ENCODE measurements around the gene BAIAP2L2.

DNA sequence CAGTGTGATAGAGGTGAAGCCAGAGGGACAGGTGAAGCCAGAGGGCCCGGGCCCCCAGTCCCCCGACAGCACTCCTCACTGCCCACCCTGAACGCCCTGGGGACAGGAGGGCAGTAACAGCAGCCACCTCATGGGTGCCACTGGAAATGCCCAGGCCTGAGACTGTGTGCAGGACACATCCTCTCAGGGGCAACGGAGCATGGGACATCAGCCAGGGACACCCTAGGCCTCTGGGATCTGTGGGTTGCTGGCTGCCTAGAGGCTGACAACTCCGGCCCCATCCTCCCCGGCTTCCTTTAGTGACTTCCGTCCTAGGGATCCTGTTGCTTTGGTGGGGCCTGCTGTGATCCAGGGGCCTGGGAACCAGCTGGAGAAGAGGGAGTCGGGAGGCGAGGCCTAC is 17.4 kb upstream of the BAIAP2L2 start:
- TF ChIP-seq, protein P1, sequence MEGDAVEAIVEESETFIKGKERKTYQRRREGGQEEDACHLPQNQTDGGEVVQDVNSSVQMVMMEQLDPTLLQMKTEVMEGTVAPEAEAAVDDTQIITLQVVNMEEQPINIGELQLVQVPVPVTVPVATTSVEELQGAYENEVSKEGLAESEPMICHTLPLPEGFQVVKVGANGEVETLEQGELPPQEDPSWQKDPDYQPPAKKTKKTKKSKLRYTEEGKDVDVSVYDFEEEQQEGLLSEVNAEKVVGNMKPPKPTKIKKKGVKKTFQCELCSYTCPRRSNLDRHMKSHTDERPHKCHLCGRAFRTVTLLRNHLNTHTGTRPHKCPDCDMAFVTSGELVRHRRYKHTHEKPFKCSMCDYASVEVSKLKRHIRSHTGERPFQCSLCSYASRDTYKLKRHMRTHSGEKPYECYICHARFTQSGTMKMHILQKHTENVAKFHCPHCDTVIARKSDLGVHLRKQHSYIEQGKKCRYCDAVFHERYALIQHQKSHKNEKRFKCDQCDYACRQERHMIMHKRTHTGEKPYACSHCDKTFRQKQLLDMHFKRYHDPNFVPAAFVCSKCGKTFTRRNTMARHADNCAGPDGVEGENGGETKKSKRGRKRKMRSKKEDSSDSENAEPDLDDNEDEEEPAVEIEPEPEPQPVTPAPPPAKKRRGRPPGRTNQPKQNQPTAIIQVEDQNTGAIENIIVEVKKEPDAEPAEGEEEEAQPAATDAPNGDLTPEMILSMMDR (conservative IDR thresholded peaks at IDR 0.05 in 1 of 2, IDR thresholded peaks at IDR 0.05 in 1 of 2; ENCODE audit: extremely low read depth in 1 of 2, insufficient read depth in 1 of 2, low read depth in 1 of 2, low read length in 2 of 2): no peak
- TF ChIP-seq EZH2 (IDR thresholded peaks at IDR 0.05; ENCODE audit: borderline replicate concordance, low read length): no peak
